ENCODE results near the gene SCAND1. TPM values are rescaled to one million over a fixed set of nuclear protein-coding genes. Genes with fewer than 3 reads are reported as not detected.
A peak's percentile ranks its signal among the peaks of the same experiment; 100 is the strongest.

SCAND1 gene
- total RNA-seq, 2 donors from 2014 or later: 44.8 to 55.4 TPM

GRCh38 chr20:35909176-35909575 lies 45.1 kb downstream of the SCAND1 start:
- ATAC-seq: peak in 1 of 2 donors; percentile 69

DNA sequence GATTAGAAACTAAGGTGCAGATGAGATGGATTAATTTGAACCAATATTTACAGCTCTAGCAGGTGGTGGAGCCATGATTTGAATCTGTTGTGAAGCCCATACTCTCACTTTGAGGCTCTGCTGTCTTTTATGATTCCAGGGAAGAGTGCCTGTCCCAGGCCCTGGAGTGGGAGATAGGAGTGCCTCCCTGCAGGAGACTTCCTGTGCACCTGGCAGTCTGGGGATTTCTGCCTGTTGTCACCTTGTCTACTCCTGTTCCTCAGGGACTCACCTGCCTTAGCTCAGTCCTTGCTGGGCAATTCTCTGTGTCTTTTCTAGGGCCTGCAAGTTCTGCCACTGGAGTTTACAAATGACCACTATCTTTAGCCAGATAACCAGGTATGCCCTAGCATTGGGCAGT lies 46.3 kb downstream of the SCAND1 start:
- peaks cover 23 to 25% of the 10 kb centered on the region in 2 donors for H3K4me1 Mint-ChIP-seq (ENCODE audit: low read depth in 2 of 2)
- H3K27ac Mint-ChIP-seq: no peak overlapping the region
- H3K36me3 Mint-ChIP-seq: peaks cover 7% of the 10 kb centered on the region

More at GRCh38 chr20:35909176-35909575, 45.1 kb downstream of the SCAND1 start:
- Mint-ChIP-seq H3K4me3 (peak overlapping the region; percentile 3), H3K27me3 (no peaks in the 10 kb centered on the region), H3K9me3 (no peaks in the 10 kb centered on the region), H3K36me3 (peaks cover 8% of the 10 kb centered on the region), H3K27ac (no peak overlapping the region), H3K4me1 (ENCODE audit: low read depth in 2 of 2) (peaks cover 23 to 25% of the 10 kb centered on the region in 2 donors)
- DNase-seq (ENCODE audit: low spot score): no peak

GRCh38 chr20:35907017-35907701 lies 47.1 kb downstream of the SCAND1 start:
- Mint-ChIP-seq H3K36me3 (peaks cover 4% of the 10 kb centered on the region), H3K9me3 (no peaks in the 10 kb centered on the region), H3K27me3 (no peaks in the 10 kb centered on the region), H3K27ac (no peak overlapping the region), H3K4me1 (ENCODE audit: low read depth in 2 of 2) (peaks cover 25 to 26% of the 10 kb centered on the region in 2 donors), H3K4me3 (no peak overlapping the region)
- DNase-seq (ENCODE audit: low spot score): no peak
- ATAC-seq: no peak

More for the DNA sequence above, 46.3 kb downstream of the SCAND1 start:
- DNase-seq (ENCODE audit: low spot score) (no peak), ATAC-seq (no peak)
- Mint-ChIP-seq H3K9me3 (no peaks in the 10 kb centered on the region), H3K4me3 (no peak overlapping the region), H3K27me3 (no peaks in the 10 kb centered on the region)

GRCh38 chr20:35904982-35905663 lies 49.2 kb downstream of the SCAND1 start:
- Mint-ChIP-seq H3K4me3 (no peak overlapping the region), H3K4me1 (ENCODE audit: low read depth in 2 of 2) (peaks cover 24 to 31% of the 10 kb centered on the region in 2 donors), H3K36me3 (peaks cover 4% of the 10 kb centered on the region), H3K27me3 (no peaks in the 10 kb centered on the region), H3K27ac (no peak overlapping the region), H3K9me3 (no peaks in the 10 kb centered on the region)
- DNase-seq (ENCODE audit: low spot score) (no peak), ATAC-seq (no peak)

- no peaks in the 10 kb centered on the region for H3K27me3 Mint-ChIP-seq
- no peak overlapping the region for H3K4me3 Mint-ChIP-seq
- H3K9me3 Mint-ChIP-seq: no peaks in the 10 kb centered on the region
- DNase-seq (ENCODE audit: low spot score) (no peak), ATAC-seq (no peak)
- H3K36me3 Mint-ChIP-seq: peaks cover 4% of the 10 kb centered on the region
- peaks cover 12 to 24% of the 10 kb centered on the region in 2 donors for H3K4me1 Mint-ChIP-seq (ENCODE audit: low read depth in 2 of 2)
- H3K27ac Mint-ChIP-seq: no peak overlapping the region
Measured at GRCh38 chr20:35903843-35904242, 50.5 kb downstream of the SCAND1 start.

Other genes starting within 250 kb of the SCAND1 start
- gene RBM39, start 212.2 kb downstream of the SCAND1 start, total RNA-seq: 100 to 1,000 TPM; 404 to 438 TPM
- gene PHF20, start 182.5 kb downstream of the SCAND1 start, total RNA-seq: 10 to 100 TPM; 60.4 to 88.6 TPM
- gene CNBD2, start 14.1 kb upstream of the SCAND1 start, total RNA-seq: 1 to 10 TPM; 4.8 to 6.8 TPM
- gene EPB41L1, start 200.2 kb upstream of the SCAND1 start, total RNA-seq: under 1 TPM in 1 of 2 donors, not detected in 1; 0.21 TPM

All from natural killer cell treated with Interleukin-12 subunit alpha and Interleukin-12 subunit beta and Interleukin-15 and Interleukin-18, amount 100 ng/mL, for 72 hours (primary cell).